Activated CD4-positive, alpha-beta T cell treated with anti-CD3 and anti-CD28 coated beads, Interleukin-10, Interleukin-2, amounts not matched to agents 100 ng/mL and 50 ng/mL, durations not matched to agents 16 hours and 8 hours (primary cell): ENCODE results near the gene TMTC1.

Experiments used
- DNase-seq: peaks from one replicate; pipeline ENCODE4 v3.0.0-alpha.2; 2020

Gene TMTC1

DNA sequence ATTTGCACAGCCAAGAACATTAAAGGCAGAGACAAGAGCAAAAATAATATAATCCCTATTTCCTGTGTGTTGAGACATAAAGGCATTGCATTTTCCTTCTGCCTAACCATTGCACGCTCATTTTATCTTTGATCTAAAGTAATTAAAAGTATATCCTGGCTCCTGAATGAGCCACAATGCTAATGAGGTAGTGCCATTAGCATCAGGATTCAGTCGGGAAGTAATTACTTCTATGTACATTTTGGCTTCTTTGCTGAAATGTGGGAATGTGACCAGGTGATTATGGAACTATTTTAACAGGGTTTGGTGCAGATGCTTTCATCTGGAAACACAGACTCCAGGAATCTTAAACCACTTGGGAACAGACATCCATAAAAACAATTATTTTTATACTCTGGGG is 77.4 kb downstream of the TMTC1 start:
- DNase-seq = no peak

DNA sequence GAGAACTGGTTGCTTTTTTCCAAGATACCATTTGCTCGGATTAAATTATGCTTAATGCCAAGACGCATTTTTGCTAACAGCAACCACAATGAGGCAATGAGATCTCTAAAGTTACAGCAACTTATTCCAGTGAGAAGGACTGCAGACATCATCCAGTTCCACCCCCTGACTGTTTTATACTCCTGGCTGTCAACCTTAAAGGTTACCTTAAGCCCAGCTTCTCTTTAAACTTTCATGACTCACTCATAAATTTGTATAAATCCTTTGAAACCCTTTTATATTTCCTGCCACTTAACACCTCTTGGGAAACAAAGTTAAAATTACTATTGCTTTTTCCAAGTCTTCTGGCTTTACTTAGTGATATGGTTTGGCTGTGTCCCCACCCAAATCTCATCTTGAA is 80.2 kb downstream of the TMTC1 start:
- DNase-seq = no peak

DNA sequence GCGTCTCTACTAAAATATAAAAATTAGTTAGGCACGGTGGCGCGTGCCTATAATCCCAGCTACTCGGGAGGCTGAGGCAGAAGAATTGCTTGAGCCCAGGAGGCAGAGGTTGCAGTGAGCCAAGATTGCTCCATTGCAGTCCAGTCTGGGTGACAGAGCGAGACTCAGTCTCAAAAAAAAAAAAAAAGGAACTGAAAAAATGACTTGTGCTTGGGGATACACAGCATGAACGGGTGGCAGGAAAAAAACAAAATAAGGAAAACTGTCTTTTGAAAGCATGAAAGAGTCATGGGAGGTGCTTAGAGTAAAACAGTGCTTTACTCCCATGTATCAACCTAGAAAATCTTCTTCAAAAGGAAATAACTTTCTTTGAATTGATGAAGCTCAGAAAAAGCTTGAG is 80.8 kb downstream of the TMTC1 start:
- DNase-seq = no peak

DNA sequence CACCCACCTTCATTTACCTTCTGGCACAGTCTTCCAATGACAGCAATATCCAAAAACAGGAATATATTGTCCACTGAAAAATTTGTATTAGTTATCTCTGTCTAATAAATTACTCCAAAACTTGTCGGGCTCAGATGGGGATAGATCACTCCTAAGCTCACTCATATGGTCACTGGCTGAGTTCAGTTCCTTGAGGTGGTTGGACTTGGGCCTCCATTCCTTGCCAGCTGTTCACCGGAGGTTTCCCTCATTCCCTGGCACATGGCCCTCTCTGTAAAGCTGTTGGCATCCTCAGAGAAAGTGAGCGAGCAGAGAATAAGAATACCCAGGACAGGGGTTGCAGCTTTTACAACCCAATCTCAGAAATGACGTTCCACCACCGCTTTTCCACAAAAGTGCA is 81.5 kb downstream of the TMTC1 start:
- DNase-seq = no peak

DNA sequence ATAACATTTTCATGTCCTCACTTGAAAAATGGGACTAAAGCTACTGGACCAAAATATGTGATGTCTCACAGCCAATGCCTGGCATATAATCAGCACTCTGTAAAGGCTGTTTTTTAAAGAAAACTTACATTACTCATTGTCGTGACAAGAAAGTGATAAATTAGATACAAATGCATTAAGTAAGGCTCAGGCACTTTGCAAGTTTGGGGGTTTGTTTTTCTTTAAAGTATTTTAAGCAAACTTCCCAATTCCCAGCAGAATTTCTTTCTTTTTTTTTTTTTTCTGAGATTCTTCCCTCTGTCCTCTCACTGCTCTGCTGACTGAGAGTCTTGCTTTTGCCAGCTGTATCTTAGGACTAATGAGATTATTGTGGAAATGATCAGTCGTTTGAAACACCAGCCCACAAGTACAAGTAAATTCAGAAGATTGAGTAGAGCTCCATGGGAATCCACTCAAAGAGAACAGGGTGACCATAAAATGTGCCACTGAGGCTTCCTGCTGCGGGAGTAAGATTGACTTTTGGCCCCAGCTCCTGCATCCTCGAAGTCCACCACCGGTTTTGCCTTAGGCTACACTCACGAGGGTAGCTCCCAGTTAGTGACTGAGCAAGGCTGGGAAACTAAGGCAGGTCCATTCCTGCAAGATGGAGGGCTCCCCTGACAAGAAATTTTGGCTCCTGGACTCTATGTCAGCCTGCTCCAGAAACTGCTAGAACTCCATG is 82.8 kb downstream of the TMTC1 start:
- no peak for DNase-seq

DNA sequence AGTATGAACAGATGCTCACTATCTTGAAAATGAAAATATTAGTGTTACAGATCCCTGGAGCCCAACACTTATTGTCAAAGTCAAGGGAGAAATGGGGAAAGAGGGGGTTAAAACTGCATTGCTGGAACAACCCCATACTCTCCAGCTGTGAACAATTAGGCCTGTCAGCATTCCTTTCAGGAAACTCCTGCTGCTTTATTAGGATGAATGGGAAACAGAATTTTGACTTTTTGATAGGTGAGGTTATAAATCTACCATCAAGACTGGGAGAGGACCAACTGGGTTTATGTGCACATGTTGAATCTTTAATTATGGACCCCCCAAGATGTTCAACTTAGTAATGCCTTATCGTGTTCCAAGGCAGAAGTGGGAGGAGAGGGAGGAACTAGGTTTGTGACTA is 85.0 kb downstream of the TMTC1 start:
- DNase-seq = no peak

DNA sequence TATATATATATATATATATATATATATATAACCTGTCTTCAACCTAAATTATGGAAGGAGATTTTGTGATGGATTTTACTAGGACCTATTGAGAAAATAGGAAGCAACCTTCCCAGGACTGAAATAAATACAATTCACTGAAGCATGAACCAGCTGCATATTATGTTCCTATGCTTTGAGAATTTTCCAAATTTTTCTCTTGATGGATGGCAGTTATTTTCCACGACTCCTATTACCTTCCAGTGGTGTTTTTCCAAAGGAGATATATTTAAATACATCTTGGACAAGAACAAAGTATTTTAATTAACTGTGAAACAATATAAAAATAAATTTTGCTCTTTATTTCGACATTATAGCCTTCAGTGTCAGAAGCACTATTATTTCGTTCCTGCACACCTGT is 87.9 kb downstream of the TMTC1 start:
- no peak for DNase-seq

DNA sequence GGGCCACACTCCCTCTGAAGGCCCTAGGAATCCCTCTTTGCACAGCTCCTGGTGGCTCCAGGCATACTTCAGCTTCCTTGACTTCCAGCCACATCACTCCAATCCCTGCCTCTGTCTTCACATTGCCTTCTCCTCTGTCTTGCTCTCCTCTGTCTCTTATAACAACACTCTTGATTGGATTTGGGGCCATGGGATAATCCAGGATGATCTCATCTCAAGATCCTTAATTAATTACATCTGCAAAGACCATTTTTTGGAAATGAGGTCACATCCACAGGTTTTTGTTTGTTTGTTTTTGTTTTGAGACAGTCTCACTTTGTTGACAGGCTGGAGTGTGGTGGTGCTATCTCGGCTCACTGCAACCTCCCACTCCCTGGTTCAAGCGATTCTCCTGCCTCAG is 88.7 kb downstream of the TMTC1 start:
- DNase-seq = no peak

DNA sequence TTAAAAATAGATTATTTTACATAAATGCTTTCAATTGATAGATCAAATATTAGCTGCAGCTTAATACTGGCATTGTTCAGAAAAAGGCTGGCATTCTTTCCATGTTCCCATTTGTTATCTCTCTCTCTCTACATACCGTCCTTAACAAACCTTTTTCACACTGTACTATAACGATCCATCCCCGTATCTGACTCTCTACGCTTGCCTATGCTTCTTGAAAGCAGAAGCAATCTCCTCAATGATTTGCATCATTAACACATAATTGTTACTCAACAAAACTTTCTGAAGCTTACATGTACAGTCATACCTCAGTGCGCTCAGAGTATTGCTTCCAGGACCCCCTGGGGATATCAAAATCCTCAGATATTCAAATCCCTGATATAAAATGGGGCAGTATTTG is 89.7 kb downstream of the TMTC1 start:
- no peak for DNase-seq

DNA sequence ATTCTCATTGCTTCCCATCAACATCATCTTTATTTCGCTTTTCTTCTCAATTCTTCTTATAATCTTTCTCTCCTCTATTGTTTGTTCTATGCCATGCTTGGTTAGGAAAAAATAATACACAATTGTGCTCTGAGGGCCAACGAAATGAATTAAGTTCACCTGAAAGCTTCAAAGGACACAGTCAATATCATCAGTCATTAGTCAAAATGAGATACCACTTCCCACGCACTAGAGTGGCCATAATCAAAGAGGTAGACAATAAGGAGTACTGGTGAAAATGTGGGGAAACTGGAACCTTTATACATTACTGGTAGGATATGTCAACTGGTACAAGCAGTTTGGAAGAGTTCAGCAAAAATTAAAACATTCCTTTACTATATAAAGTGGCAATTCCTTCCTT is 91.5 kb downstream of the TMTC1 start:
- DNase-seq = no peak

DNA sequence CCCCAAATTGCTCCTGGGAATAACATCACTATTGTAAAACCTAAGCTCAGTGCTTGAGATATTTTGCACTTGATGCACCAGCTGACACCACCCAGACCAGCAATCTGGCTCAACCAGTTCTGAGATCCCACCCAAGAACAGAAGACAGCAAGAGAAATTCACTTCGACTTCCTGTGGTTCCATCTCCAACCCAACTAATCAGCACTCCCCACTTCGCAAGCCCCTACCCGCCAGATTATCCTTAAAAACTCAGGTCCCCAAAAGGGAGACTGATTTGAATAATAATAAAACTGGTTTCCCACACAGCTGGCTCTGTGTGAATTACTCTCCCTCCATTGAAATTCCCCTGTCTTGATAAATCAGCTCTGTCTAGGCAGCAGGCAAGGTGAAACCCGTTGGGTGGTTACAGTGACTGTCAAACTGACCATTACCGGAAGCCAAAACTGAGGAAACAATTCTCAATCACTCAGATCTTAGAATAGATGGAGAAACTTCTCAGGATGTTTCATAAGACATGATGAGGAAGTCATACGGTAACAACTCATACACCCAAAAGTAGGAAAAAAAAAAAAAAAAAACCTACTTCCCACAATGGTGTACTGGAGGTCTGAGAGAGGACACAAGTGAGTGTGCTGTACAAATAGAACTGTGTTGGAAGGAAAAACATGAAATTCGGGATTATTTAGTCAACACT is 92.4 kb downstream of the TMTC1 start:
- DNase-seq = peak; percentile 7

DNA sequence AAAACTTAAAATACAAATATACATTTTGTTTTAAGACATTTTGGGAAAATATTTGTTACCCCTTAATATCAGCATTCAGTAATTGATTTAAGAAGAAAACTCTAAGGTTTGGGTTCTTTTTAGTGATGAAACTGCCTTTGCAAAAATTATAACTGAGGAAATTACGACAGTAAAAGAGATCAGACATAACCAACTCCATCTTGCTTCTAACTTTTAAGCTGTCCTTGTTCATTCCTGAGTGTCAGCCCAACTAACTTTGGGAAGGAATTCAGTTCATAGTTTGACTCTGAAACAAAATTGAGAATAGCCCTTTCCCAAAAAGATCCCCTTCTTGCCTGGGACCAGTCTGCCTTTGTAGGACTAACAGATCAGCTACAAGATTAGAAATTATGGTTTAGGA is 93.0 kb downstream of the TMTC1 start:
- no peak for DNase-seq

DNA sequence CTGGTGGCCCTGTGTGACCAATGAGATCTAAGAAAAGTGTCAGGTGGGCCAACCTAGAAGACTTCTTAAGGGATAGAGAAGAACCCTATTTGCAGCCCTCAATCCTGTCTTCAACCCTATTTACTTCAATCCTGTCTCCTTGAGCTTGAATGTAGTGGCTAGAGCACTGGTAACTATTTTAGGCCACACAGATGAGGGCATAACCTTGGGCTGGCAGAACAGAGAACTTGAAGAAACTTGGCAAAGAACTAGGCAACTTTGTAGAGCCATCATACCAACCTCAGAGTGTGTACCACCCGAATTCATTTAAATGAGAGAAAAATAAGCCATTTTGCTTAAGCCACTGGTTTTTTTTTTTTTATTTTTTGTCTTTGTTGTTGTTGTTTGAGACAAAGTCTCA is 94.8 kb downstream of the TMTC1 start:
- no peak for DNase-seq

DNA sequence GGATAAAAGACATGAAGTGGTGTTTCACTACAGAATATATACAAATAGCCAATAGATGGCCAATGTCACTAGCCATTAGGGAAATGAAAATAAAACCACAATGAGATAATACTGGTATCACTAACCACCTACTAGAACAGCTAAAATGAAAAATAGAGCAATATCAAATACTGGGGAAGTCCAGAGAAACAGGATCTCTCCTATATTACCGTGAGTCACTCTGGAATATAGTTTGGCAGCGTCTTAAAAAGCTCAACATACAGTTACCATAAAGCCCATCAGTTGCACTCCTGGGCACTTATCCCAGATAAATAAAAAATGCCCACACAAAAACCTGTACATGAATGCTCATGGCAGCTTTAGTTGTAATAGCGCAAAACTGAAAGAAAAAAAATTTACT is 101.7 kb downstream of the TMTC1 start:
- DNase-seq = no peak

DNA sequence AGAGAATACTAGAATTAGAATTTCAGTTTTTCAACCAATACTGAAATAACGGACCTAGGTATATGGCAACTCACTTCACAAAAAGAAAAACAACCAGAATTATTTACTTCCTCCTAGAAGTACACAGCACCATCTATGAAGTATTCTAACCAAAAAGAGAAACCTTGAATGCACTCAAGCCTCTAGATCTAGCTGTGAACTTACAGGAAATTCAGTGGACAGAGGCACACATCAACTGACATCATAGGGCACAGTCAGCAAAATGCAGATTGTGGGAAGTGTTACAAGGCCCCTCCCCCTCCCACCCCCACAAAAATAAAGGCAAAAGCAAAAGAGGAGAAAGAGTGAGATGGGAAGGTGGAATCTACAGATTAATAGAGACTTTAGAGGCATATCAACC is 102.4 kb downstream of the TMTC1 start:
- no peak for DNase-seq

DNA sequence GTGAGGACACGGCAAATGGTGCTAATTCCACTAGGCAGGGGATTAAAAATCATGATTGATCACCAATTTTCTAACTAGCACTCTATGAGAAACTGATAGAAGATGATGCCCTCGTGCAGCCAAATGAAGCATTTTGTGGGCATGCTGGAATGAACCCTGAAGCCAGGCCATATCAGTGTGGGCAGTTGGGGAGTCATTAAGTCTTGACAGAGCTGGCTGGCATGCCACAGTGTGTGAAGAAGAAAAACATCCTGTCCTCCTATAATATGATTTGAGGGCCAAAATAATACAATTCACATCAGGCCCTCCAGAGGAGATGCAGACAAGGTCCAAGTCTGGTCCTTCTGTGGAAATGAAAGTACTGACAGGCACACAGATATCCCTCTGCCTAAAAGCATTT is 107.1 kb downstream of the TMTC1 start:
- DNase-seq = no peak

DNA sequence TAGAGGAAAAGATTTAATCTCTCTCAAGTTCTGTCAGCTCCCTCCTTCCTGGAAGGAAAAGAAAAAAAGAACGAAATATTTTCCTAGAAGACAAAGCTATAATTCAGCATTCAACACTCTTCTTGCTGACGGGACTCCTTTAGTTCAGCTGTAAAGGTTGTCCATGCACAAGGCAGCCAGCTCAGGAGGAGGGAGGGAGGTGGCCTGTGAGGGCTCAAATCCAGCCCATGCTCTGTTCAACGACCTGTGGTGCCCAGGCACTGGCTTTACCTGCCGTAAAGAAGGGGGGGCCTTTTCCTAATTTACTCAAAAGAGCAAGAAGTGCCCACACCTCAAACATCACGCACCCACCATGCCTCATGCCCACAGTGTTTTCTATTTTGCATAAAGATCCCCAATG is 109.3 kb downstream of the TMTC1 start:
- DNase-seq = no peak

DNA sequence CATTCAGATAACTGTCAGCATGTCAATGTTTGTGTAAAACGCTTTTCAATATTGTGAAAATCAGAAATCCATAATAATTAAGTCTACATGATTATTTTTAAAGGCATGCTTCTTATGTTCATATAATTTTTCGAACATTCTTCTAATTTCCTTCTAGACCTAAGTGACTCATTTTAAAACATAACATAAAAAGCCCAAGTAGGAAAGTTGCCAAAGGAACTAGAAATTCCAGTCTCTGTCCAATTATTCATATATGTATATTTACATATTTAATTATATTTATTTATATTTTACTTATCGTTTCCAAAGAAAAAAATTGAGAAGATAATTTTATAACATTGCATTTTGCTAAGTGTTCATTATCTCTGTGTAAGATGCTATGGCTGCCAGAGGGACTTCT is 110.4 kb downstream of the TMTC1 start:
- no peak for DNase-seq

DNA sequence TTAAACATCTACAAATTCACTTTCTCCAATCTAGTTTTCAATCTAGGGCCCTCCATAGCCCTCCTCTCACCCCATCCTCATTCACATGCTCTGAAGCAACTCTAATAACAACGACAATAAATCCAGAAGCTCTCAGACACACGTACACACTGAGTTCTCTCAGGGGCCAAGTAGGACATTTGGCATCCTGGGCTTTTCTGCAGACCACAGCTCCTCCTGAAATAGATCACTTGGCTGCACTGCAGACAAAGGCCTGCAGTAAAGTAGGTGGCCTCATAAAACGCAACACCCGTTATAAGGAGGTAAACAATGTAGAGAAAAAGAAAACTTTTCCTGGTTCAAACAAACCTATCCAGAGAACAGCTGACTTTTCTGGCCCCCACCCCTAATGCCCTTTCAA is 111.2 kb downstream of the TMTC1 start:
- no peak for DNase-seq

DNA sequence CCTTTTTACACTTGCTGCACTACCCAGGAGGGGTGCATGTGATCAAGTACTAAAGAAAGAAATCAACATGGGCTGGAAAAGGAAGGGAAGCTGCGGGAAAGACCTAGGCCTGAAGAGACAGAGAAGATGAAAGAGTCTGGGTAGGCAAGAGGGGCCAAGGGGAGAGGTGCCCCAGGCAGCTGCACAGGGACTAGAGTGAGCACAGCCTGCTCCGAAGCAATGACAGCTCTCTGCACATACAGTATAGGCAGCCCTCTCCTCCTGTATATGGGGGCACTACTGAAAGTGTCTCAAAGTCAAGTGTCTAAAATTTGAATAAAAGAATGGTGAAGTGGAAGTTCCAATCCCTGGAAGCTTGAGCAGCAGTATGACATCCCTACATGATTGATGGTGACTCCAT is 112.0 kb downstream of the TMTC1 start:
- no peak for DNase-seq

DNA sequence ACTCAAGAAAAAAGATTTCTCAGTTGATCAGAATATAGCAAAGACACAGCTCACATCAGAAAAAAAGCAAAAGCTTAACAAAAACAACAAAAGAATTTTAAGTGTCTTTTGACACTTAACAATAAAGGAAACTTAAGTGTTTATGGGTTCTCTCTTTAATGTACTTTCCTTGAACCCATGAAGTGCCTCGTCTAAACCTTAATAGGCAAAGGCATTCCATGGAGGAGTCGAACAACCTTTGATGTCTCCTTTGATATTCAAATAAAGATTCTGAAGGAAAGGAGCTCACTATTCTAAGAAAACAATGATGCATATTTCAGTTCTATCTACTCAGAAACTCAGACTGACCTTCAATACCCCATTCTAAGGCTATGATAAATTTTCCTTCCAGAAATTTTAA is 116.7 kb downstream of the TMTC1 start:
- no peak for DNase-seq

DNA sequence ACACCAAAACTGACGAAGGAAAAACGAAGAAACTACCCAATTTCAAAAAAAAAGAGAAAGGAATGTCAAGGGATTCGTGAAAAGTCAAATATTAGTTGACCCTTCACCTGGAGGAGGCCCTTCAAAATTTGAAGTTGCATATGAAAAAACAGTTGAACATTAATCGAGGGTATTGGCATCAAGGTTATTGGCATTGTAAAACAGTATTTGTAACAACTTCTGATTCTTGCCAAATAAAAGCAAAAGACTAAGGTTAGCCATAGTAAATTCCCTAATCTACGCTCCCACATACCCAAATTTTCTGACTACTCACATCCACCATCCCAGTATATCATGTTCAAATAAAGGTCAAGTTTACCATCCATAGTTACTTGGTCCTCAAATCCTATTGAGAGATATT is 118.6 kb downstream of the TMTC1 start:
- DNase-seq = no peak

DNA sequence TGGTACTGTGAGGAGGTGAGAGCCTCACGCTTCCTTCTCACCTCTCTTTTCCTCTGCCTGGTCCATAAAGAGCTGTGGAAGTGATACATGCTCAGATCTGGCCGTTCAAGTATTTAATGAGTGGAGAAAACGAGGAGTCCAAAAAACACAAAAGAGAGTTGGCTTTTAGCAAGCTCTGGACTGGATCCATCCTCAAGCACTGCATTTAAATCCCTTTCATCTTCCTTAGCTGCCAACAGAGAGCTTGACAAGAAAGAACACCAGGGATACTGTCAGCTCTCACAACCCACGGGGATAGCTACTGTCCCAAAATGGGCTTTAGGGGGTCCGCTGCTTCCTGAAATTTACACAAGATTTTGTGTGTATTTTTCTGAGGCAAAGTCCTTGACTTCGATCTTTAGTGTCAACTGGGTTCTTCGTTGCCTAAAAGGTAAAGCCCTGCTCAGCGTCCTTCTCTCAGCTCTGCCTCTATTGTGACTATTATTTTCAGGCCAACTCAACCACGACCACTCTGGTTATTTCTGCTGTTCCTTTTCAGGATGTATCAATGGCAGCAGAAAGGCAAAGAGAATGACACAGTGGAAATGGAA is 120.9 kb downstream of the TMTC1 start:
- no peak for DNase-seq

DNA sequence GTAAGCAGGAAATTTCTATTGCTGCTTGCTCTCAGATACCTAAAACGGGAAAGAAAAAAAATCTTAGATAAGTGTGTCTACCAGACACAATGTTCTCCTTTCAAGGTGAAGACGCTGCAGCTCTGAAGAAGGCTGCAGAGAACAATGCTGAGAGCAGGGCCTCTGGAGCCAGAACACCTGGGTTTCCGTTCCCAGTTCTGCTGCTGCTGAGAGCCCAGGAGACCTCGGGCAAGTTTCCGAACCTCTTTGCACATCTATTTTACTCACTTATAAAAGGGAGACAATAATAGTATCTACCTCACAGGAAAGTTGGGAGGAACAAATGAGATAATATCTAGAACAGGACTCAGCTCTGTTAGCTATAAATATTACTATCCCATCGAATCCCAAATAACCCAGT is 122.9 kb downstream of the TMTC1 start:
- no peak for DNase-seq
